IPS DF 19.7 (cell line): ENCODE results near the gene RNF126.
"Not testable (repeated sequence)": the region's sequence is repeated elsewhere in the genome, so short reads cannot be mapped to it uniquely, and the experiment has no call there.

Source experiments
- DNase-seq: peaks from one replicate; pipeline ENCODE4 v3.0.0-alpha.2; 2013; ENCODE audit warnings: low read depth, low spot score

Gene RNF126

DNA sequence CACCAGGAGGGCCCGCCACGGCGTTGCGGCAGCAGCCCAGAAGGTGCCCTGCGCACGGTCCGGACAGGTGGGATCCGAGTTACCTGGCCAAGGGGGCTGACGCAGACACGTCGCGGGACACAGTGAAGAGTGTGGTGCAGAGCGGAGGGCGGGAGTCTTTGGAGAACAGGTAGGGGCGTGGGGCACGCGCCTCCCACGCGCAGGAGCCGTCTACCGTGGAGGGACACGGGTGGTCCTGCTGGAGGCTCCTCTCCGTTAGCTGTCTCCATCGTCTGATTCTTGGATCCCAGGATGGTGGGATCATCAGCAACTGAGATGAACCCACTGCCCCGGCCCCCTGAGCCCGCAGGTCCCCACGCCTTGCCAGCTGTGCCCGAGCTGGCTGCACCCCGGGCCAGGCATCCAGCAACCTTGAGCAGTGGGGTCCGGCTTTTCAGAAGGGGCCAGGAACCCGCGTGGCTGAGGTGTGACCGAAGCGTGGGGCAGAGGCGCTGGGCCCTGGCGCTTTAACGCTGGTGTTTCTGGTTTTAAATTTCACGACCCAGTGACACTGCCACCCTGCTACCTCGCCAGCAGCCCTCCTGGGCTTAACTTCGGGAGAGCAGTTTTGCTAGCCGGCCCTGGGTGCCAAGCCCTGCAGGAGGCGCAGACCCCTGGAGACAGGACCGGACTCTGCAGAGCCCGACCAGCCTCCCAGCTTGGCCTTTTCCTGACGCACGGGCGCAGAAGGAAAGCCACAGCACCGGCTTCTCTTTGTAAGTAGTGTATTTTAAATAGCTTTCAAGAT lies 16.0 kb downstream of the RNF126 start:
- DNase-seq, result no peak

DNA sequence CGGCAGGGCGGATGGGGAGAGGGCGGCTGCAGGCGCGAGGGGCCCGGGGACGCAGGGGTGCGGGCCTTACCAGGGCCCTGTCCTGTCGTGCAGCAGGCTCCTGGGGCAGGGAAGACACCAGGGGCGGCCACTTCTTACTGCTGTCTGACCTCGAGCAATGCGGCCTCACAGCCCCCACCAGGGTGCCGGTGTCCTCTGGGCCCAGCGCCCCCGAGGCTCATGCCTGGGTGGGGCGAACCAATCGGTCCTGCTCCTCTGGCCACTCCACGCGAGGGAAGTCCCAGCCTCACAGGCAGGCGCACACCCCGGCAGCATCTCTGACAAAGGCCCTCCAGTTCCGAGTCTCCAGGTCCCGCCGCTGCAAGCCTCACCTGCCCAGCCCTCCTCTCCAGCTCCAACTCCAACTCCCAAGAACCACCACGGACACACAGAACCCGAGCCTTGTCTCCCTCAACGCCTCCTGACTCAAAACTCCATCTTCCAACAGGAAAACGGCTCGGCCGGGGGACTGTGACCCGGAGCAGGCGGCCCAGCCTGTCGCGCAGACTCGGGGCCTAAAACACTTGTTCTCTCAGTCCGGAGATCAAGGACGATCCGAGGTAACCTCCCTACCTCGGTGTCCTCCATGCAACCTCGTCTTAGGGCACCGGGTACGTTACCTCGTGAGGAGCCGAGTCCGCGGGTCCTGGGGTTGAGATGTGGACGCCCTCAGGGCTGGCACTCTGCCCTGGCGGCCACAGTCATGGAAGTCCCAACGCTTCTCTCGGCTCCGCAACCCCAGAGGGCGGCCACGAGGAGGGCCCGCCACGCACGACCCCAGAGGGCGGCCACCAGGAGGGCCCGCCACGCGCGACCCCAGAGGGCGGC lies 16.9 kb downstream of the RNF126 start:
- no peak for DNase-seq

DNA sequence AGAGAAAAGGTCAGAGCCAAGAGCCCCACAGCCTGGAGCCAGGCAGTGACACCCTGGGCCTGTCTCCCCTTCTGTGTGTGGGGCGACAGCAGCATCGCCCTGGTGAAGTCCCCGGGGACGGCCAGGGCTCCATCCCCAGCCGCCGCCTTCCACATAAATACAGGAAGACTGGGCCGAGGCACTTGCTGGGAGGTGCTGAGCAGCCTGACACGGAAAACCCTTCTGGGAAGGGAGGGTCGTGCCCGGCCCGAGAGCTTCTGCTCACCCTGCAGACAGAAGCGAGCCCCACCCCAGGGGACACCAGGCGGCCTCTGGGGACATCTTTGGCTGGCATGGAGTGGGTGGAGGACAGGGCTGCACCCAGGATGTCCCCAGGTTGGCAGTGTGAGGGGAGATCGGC lies 18.2 kb downstream of the RNF126 start:
- no peak for DNase-seq

DNA sequence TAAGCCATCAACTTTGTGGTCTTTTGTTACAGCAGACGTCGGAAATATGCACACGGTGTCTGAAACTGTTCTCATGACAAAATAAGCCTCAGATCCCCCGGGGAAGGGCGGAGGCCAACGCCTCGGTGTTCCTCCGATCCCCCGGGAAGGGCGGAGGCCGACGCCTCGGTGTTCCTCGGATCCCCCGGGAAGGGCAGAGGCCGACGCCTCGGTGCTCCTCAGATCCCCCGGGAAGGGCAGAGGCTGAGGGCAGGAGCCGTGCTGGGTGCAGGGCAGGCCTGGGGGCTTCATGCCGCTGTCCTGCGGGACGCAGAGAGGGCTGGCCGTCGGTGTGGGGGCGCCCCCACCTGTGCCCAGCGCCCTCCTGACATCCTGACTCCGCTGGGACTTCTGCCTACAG lies 18.7 kb downstream of the RNF126 start:
- no peak for DNase-seq

DNA sequence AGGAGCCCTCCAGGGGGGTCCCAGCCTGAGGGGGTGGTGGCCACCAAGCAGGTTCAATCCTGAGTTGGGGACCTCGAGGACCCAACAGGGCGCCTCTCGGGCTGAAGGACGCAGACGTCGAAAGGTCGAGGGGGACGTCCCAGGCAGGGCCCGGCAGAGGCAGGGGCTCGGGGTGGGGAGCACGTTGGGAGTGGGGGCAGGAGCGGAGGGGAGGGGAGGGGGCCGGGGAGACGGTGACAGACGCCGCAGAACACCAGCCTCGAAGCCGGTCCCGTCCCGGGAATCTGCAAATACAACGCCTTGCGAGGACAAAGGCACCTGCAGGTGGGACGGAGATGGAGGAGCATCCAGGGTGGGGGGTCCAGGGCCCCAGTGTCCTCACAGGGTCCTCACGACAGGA lies 19.3 kb downstream of the RNF126 start:
- DNase-seq, result no peak

DNA sequence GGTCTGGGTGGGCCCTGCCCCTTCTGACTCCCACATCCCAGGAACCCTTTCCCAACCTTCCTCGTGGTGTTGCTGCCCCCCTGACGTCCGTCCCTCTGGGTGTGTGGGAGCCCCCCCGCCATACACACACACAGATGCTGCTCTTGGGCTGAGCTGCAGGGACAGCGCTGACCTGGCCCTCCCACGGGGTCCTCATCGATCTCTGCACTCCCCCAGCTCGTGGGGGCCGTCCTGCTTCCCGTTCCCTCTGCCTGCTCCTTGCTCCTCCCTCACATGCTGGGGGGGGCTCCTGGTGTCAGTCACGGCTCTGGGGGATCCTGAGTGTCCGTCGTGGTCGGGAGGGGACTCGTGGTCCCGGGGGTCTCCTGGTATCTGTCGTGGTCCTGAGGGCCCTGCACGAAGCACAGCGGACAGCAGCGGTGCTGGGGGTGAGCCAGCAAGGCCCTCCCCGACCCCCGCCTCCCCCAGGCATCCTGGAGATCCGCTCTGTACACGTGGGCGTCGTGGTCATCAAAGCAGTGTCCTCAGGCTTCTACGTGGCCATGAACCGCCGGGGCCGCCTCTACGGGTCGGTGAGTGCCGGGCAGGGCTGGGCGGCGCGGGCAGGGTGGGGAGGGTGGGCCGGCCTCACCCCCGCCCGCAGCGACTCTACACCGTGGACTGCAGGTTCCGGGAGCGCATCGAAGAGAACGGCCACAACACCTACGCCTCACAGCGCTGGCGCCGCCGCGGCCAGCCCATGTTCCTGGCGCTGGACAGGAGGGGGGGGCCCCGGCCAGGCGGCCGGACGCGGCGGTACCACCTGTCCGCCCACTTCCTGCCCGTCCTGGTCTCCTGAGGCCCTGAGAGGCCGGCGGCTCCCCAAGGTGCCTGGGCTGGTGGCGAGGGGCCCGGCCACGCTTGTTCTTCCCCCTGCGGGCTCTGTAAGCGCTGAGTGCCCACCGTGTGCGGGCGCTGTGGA lies 20.0 kb downstream of the RNF126 start:
- DNase-seq, result no peak

DNA sequence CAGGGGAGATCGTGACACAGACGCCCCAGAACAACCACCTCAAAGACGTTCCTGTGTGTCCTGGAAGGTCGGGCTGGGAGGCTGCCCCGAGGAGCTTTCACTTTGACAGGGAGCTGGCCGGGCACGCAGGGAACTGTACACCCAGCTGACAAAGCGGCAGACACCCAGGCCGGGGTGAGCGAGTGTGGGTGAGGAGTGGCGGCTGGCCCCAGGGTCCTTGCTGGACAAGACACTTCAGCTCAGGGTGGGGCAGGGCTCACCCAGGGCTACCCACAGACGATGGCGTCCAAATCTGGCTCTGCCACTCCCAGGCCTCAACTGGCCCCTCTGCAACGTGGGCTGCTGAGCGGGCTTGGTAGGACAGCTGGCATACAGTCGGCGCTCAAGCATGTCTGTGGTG lies 21.3 kb downstream of the RNF126 start:
- DNase-seq, result no peak

DNA sequence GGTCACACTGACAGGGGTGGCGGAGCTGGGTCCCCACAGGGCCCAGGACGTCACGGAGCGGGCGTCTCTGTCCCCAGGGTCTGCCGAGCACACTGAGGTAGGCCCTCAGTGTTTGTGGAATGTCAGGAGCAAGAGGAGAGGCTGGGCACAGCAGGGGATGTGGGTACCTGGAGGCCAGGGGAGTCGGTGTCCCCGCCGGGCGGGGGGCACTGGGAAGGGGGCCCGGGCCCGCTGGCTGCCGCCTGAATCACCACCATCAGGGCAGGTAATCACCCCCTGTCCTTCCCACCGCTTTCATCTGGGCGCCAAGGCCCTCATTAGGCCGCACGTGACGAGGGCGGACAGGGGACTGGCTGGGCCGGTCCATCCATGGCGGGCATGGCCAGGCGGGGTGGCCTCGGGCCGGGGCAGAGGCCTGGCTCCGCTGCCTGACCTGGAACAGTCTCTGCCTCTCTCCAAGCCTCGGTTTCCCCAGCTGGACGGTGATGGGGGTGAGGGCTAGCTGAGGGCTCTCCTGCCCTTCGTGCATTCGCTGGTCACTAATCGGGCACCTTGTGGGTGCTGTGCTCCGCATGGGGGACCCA lies 22.3 kb downstream of the RNF126 start:
- DNase-seq, result no peak

DNA sequence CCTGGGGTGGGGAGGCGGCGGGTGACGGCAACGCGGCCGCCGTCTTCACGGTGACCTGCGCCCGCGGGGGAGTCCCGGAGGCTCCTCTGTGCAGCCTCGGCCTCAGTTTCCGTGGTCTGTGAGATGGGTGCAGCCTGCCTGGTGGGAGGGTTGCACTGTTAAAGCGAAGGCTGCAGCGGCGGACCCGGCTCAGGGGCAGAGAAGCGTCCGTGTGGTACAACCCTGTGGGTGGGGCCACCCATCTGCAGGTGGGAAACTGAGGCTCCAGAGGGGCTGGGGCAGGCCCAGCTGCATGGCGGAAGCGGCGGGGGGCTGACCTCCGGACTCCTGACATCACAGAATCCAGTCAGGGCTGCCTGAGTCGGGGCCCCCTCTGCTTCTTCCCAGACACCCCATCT lies 22.9 kb downstream of the RNF126 start:
- no peak for DNase-seq

DNA sequence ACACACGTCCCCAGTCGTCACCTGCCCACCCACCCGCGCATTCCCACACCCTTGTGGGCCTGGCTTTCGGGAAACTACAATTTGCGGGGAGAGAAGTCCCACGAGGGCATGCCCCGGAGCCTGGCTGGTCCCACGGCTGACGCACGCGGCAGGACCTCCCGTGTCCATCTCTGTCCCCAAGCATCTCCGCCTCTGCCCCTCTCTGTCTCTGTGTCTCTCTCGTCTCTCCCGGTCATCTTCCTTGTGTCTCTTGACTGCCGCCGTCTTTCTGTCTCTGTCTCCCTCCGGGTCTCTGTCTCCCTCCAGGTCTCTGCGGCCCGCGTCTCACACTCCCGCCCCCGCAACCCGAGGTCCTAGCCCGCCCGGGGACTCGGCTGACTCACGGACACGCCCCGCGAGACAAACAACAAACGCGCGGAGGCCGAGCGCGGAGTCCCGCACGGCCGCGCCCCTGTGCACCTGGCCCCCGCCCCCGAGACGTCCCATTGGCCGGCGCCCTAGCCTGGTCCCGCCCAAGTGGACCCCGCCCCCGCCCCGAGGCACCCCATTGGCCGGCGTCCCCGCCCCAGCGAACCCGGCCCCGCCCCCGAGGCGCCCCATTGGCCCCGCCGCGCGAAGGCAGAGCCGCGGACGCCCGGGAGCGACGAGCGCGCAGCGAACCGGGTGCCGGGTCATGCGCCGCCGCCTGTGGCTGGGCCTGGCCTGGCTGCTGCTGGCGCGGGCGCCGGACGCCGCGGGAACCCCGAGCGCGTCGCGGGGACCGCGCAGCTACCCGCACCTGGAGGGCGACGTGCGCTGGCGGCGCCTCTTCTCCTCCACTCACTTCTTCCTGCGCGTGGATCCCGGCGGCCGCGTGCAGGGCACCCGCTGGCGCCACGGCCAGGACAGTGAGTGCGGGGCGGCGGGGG lies 23.5 kb downstream of the RNF126 start, which contains the start of gene FGF22:
Gene FGF22 (plus strand): TSS at position 627 of the 908 bp plus-strand sequence. CDS start 47 bp downstream, at position 674.
- no peak for DNase-seq

DNA sequence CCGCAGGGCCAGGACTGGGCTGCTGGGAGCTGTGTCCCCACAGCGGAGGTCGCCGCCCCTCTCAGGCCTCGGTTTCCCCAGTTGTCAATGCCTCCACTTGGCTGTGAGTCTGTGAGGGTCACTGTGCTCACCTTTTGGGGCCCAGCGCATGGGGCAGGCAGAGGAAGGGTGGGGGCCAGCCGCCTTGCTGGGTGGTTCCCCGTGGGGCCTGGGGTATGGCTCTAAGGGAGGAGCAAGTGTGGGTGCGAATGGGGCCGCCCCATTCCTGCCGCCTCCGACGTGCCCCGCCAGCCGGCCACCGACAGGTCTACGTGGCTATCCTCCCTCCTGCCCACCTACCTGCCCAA lies 24.1 kb downstream of the RNF126 start:
- DNase-seq, result no peak

DNA sequence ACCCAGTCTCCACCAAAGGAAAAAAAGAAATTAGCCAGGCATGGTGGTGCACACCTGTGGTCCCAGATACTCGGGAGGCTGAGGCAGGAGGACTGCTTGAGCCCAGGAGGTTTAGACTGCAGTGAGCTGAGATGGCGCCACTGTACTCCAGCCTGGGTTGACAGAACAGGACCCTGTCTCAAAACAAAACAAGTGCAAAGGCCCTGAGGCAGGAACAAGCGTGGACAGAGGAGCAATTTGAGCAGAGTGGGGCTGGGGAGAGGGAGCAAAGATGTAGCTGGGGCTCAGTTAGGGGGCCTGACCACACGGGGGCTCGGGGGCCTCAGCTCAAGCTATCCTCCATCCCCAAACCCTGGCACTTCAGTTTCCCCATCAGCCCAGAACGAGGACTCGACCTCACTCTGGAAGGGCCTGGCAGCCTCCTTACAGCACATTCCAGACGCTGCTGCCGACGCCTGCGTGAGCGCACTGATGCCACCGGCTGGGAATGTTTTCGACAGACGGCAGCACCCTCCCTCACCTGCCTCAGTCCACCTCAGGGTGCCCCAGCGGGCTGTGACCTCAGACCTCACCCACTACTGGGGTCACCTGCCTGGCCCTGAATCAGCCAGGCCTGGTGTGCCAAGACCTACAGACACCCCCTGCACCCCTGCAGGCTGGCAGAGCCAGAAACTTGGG lies 27.9 kb downstream of the RNF126 start:
- no peak for DNase-seq

DNA sequence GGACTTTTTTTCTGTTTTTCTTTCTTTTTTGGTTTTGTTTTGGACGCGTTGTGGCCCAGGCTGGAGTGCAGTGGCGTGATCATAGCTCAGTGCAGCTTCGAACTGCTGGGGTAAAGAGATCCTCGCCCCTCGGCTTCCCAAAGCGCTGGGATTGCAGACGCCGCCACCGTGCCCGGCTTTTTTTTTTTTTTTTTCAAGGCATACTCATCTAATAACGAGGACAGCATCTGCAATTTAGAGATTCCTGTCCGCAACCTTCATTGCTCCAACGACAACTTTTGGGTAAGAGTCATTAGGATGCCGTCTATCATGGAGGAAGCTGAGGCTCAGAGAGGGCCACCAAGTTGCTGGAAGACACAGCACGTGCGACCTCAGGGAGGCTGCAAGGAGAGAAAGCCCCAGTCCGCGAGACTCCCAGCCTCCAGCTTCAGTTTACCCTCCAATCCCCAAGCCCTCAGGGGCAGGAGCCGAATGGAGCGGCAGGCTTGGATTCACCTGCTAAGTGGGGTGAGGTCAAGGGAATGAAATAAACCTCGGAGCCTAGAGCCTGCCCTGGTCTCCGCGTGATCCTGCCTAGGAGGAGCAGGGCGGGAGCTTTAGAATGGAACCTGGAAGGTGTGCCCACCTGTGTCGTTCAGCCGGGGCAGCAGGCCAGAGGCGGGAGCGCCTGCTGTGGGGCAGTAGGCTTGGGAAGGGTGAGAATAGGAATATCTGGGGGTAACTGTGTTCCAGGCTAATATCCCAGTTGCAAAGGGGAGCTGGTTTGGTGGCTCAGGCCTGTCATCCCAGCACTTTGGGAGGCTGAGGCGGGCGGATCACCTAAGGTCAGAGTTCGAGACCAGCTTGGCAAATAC lies 29.0 kb downstream of the RNF126 start:
- DNase-seq, result no peak

DNA sequence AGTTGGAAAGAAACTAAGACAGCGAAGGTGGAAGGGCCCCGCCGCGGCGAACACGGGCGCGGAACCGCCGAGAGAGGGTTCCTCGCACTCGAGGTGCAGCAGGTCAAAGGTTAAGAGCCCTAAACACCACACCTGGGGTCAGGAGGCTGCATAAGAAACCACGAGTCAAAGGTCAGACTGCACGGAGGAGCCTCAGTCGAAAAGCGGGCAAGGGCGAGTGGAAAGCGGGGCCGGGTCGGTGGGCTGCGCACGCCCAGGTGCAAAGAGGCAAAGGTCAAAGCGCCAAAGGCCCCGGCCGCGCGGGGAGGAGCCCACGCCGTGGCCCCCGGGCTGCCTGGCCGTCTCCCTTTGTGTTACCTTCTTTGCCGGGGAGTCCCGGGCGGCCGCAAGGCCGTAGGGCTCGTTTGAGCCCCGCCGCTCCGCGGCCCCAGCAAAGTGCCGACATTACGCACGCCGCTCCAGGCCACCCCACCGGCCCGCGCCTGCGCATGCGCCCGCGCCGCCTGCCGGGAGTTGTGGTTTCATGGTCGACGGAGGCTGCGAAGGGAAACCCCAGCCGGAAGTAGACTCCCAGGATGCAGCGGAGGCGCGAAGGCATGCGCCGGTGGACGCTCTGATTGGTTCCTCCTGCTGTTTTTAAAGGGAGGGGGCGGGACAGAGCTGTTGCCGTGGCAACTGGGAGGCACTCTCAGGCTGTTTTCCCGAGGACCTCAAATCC lies 29.8 kb downstream of the RNF126 start, which contains the start of gene POLRMT:
Gene POLRMT (minus strand): TSS at position 470 of the 718 bp plus-strand sequence. CDS start 25 bp downstream, at position 445.
- DNase-seq, result peak; percentile 90

DNA sequence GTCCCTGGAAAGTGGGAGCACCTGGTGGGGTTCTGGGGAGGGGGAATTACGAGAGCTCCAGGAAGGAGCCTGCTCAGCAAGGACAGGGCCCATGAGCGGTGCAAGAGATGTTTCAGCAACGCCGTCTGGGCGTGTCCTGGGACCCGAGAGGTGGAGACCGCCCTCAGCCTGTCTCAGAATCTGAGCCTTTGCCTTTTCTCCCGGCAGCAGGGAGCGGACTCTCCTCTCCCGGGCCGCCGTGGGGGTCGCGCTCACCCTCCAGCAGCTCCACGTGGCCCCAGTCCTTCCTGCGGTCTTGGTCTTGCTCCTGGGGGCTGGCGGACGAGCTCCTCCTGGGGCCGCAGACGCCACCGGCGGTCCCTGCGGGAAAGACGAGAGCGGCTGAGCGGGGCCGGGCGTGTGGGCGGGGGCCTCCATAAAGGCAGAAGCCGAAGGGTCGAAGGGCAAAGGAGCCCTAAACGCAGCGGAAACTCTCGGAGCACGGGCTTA lies 30.4 kb downstream of the RNF126 start:
- no peak for DNase-seq

DNA sequence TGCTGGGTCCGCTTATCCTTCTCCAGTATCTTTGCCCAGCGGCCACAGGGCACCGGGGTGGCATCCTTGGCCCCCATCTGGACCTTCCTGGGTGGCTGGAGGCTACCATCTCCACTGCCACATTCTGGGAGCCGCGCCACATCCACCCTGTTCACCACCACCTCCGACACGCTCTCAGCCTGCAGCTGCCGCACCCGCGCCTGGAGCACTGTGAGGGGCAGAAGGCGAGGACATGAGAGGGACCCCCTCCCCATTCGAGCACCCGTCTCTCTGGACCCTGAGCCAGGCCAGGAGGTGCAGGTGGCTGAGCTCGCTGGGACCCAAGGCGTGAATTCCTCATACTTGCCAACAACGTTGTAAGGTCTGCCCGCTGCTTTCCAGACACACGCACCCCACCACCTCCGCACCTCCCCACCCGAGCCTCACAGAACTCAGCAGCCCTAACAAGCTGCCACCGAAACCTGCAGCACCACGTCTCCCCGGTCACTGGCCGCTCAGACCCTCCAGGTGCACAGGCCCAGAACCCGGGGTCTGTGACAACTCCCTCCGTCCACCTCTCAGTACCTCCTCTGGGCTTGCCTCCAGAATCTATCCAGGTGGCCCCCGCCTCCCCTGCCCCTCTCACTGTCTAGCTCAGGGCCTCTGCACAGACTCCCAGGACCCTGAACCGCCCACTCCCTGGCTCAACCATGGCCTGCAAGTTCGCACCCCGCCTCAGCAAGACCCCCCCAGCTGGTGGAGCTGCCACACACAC lies 32.9 kb downstream of the RNF126 start:
- DNase-seq, result no peak

DNA sequence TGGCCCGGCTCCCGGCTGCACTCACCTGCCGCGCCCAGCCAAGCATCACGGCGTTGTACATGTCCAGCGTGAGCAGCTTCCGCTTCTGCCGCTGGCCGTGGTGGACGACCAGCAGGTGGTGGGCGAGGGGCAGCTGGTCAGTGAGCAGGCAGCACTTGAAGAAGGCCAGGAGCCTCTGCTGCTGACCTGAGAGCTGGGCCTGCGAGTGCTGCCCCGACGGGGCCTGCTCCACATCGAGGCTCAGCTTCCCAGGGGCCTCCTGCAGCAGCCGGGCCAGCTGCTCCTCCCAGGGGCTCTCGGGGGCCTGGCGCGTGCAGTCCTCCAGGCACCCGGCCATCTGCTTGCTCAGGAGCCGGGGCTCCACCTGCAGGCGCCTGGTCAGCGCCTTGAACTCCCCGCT lies 33.5 kb downstream of the RNF126 start:
- DNase-seq, result not testable (repeated sequence)
